Measurements from ENCODE around the gene TREX2.

TREX2 gene

DNA sequence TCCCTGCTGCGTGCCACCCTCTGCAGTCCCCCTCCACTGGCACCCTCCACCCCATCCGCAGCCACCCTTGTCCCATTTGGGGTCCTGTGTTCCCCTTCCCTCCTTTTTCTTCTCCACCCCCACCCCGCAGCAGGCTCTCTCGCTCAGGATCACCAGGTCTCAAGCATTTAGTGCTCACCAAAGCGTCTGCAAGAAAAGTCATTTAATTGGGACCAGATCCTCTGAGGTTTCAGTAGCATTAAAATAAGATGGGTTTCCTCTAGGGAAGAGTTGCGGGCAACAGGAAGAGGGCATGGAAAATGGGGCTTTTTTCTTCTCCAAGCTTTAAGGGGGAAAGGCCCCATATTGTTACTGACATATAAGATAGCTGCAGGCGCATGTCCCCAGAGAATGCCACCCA, 29.4 kb upstream of the TREX2 start:
- no peak for DNase-seq

- DNase-seq = peak; percentile 49
These were observed 28.9 kb upstream of the TREX2 start for GRCh38 chrX:153474718-153475117.

- DNase-seq = no peak
These were observed 28.4 kb upstream of the TREX2 start for GRCh38 chrX:153474266-153474665.

- no peak for DNase-seq
These were observed 27.3 kb upstream of the TREX2 start for GRCh38 chrX:153473126-153473525.

- no peak for DNase-seq
These were observed 25.9 kb upstream of the TREX2 start for GRCh38 chrX:153471663-153472280.

DNA sequence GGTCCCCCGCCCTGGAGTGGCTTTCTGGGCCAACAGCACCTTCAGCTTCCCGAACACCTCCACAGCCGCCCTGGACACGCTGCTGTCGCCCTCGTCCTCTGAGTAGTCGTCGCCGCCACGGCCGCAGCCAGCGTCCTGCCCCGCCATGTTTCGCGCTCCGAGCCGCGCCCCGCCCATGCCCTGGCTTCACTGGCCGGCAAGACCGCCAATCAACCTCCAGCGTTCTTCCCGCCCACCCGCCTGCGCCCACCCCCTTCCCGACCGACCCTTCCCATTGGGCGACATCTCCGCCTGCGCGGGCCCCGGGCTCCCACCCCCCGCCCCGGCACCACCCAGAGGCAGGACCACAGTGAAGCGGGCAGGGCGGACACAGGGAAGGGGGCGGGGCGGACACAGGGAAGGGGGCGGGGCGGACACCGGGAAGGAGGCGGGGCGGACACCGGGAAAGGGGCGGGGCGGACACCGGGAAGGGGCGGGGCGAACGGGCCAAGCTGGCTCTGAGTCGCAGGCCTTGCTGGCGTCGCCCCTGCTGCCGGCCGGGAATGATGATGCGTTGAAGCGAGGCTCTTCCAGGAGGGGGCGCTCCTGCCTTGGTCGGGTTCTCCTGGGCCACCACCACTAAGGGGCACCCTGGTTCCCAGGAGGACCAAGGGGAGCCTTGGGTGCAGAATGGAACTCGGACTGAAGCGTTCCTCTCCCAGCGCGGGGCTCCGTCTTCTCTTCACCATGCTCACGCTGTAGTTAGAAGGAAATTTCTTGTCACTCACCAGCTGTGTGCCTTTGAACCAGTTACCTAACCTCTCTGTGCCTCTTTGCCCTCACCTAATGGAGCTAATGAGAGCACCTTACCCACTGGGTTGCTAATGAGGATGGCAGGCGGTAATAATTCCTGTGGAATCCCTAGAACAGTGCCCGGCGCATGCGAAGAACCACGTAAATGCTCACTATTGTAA, 24.8 kb upstream of the TREX2 start, which contains the start of gene HAUS7:
Gene HAUS7 (minus strand): TSS at position 166 of the 953 bp plus-strand sequence. CDS start 19 bp downstream, at position 147.
- DNase-seq = peak; percentile 94

DNA sequence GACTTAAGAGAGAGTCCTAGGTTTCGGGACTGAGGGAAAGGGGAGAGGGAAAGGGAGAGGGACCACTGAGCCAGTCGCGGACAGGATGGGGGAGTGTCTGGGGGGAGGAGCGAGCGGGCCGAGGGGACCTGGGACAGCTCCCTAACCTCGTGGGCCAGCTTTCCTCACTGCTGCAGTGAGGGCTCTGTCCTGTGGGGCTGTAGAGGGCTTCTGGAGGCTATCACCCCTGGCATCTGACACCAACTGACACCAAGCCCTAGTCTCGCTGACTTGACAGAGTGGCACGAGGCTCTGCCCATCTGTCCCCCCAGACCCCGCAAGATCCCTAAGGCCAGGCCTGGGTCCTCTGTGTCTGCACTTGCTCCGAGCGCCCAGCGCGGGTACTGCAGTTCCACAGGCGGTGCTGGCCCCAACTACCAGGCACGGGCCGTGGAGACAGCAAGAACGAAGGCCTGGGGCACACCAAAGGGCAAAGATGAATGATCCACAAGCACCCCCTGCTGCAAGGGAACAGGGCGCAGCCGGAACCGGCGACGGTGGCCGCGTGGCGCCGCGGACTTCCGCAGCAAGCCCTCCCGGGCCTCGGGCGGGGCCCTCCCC, 24.1 kb upstream of the TREX2 start:
- peak; percentile 13 for DNase-seq

GRCh38 chrX:153468008-153468580, 22.2 kb upstream of the TREX2 start:
- DNase-seq = no peak

- DNase-seq = no peak
These were observed 20.0 kb upstream of the TREX2 start for GRCh38 chrX:153465691-153466380.

GRCh38 chrX:153464116-153464515, 18.3 kb upstream of the TREX2 start:
- DNase-seq = no peak

DNA sequence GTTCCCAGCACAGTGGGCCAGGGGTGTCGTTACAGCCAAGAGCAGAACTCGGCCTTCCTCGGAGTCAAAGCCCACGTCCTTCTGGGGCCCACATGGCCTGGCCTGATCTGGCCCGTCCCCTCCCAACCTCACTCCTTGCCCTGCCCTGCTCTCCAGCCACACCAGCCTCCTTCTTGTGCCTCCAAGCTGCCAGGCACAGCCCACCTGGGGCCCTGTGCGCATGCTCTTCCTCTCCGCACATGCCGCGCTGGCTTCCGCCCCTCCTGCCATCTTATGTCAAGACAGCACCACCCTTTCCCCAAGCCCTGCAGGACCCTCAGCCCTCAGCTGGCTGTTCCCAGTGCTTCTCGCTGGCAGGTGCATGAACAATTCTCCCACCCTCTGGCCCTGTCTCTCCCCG, 17.7 kb upstream of the TREX2 start:
- no peak for DNase-seq

GRCh38 chrX:153463031-153463430, 17.2 kb upstream of the TREX2 start:
- no peak for DNase-seq

- DNase-seq = no peak
These were observed 16.4 kb upstream of the TREX2 start for GRCh38 chrX:153462291-153462690.

DNA sequence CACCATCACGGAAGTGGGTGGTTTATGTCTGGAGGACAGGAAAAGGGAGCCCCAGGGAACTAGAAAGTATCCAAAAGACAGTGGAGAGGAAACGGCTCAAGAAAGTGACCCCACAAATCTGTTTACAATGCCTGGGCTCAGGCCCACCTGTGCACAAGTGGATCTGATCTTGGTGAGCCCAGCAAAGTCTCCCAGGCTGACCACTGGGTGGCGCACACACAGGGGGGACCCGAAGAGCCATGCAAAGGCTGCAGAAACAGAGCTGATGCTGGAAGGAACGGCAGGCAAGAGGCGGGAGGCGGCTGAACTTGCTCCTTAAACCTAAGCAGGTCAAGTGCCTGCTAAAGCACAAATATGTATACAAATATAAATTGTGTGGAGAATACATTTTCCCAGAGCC, 15.0 kb upstream of the TREX2 start:
- peak; percentile 47 for DNase-seq

- no peak for DNase-seq
These were observed 14.1 kb upstream of the TREX2 start for GRCh38 chrX:153459986-153460385.

DNA sequence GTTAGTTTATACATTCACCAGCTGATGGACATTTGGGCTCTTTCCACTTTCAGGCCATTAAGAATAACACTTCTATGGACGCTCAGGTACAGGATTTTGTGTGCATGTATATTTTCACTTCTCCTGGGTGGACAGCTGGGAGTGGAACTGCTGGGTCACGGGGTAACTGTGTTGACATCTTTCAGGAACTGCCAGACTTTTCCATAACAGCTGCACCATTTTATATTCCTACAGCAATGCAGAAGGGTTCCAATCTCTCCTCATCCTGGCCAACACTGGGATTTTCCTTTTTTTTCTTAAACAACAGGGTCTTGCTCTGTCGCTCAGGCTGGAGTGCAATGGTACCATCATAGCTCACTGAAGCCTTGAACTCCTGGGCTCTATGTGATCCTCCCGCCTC, 12.6 kb upstream of the TREX2 start:
- no peak for DNase-seq

GRCh38 chrX:153457827-153458466, 12.1 kb upstream of the TREX2 start:
- no peak for DNase-seq

DNA sequence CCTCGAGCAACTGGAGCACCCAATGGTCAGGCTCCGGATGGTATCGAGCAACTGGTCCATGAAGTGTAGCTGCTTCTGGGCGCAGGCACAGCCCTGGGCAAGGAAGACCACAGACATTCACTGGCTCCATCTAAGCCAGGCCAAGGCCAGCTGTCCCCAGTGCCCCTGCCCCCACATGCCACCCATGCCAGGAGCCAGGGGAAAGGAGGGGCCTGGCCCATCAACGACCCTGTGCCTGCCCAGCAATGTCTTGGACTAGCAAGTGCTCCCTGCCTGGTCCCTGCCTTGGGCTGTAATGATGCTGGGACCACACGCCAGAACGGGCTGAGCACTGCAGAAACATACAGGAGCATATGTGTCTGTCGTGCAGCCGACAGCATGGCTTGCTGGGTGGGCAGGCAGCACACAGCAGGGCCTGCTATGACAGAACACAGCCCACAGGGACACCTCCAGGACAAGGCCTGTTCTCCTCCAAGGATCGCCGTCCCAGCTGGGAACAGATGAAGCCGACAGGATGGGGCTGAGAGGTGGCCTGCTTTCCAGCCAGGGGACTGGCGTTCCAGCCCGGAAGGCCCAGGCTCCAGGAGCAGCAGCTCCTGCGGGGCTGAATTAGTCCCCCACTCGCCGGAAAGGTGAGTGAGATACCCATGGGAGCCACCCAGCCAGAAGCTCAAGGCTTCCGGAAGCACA, 11.4 kb upstream of the TREX2 start:
- DNase-seq = no peak

GRCh38 chrX:153456704-153457103, 10.8 kb upstream of the TREX2 start:
- no peak for DNase-seq

DNA sequence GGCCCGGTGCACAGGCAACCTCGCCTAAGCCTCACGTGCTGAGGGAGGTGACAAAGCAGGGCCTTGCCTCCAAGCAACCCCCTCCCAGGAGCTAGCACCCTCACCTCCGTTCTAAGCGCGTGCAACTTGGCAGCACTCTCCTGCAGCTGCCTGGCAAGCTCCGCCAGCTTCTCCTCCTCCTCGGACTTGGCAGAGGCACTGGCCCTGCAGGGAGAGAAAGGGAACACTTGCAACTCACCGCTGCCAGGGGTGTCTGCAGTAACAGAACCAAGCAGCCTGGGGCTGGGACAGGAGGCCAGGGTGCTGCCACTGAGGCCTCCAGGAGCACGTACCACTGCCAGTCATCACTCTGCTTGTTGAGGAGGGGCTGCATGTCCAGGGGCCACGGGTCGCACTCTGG, 10.3 kb upstream of the TREX2 start:
- no peak for DNase-seq

GRCh38 chrX:153455571-153455970, 9.7 kb upstream of the TREX2 start:
- DNase-seq = no peak
